ENCODE data around the gene LRRC8C.

Gene LRRC8C

GRCh38 chr1:89708751-89709375 is 75.9 kb downstream of the LRRC8C start:
- no peak for DNase-seq

- DNase-seq, result no peak
Observed at GRCh38 chr1:89710498-89711139, 77.7 kb downstream of the LRRC8C start.

GRCh38 chr1:89711140-89711778 is 78.3 kb downstream of the LRRC8C start:
- DNase-seq, result no peak

DNA sequence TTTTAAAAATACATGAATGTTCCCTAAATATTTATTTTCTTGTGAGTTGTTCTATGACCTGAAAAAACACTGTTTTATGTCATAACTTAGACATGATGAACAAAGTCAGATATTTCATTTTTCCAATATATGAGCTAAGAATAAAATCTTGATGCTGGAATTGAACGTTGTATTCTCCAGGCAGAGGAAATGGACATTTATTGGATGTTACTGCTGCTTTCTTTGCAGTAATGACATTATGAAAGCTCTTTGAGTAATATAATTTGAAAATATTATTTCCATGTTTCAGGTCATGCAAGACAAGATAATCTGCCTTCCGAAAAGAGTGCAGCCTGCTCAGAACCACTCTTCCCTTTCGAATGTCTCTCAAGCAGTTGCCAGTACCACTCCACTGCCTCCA is 79.5 kb downstream of the LRRC8C start:
- DNase-seq, result no peak

GRCh38 chr1:89715677-89716076 is 82.8 kb downstream of the LRRC8C start:
- no peak for DNase-seq

DNA sequence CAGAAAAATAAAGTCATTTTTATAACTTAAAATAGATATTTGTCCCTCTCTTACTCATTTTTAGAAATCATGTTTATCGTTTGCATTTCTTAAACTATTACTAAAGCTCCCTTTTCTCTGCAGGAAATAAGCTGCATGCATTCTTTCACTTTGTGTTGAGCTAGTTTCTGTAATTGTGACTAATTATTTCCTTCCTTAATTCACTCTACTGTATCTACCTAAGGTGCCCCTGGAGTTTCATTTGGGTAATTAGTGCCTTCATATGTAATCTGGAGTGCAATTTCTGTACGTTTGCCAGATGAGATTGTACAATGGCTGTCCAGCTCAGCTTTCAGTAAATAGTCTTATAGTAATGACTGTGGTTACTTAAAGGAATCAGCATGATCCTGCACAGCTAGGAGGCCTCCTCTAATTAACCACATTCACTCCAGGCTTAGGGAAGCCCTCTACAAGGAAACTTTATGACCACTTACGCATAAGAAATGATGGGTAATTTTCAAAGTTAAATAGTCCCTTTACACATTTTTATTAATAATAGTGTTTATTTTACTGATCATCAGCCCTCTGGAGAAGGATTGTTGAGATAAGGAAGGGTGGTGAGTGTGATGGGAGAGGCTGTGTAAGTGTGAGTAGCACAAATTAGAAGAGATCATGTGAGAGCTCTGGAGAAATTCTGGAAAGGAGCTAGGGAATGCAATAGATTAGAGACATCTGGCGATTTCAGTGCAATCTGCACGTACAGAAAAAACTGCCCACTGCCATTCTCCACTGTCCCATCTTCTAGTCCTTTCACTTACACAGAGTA is 86.8 kb downstream of the LRRC8C start:
- DNase-seq, result no peak

DNA sequence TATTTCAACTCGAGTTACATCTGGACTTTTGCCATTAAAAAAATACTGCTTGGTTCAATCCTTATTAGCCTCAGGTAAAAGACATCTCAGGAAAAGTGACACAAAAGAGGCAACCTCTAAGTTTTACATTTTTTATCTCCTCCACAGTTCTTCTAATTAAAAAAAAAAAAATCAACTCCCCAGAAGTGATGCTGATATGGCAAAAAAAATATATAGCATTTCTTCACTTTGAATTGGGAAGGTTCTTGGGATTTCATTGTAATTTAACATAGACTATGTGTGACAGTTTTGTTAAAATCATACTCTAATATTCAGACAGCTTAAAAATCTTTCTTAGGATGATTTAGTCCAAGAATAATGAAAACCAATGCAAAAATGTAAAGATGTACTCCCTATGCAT is 87.9 kb downstream of the LRRC8C start:
- no peak for DNase-seq

DNA sequence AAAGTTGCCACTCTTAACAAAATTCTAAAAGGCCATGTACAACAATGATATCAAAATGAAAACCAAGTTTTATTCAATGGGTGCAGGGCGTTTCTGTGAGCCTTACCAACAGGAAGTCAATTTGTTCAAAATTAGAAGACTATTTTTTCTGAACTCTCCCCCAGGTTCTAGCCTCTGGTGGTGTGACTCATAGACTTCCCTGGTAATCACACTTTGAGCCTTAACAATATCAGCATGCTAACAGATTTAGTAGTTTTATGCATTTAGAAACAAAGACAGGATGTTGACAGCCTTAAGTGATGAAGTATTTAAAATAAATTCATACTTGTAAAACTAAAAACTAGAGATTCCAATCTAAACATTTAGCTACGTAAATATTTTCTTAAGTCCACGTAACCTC is 88.4 kb downstream of the LRRC8C start:
- peak in 1 of 2 donors; percentile 41 for DNase-seq

DNA sequence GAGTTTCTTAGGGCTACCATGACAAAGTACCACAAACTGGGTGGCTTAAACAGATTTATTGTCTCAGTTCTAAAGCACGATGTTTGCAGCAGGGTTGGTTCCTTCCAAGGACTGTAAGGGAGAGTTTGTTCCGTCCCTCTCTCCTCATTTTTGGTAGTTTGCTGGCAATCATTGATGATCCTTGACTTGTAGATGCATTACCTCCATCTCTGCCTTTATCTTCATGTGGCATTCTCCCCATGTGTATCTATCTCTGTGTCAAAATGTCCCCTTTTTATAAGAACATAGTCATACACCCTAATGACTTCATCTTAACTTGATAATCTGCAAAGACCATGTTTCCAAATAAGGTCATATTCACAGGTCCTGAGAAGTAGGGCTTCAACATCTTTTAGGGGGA is 90.2 kb downstream of the LRRC8C start:
- DNase-seq, result no peak

DNA sequence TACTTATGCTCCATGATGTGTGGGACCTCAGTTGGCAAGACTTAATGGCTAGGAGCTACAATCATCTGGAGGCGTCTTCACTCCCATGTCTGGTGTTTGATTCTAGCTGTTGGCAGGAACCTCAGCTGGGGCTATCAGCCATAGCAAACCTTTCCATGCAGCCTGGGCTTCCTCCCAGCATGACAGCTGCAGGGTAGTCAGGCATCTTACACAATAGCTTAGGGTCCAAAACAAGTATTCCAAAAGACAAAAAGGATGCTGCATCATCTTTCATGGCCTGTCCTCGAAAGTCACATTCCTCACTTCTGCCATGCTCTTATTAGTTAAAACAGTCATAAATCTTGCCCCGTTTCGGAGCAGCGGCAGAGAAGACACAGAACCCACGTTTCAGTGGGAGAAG is 90.9 kb downstream of the LRRC8C start:
- DNase-seq, result no peak

DNA sequence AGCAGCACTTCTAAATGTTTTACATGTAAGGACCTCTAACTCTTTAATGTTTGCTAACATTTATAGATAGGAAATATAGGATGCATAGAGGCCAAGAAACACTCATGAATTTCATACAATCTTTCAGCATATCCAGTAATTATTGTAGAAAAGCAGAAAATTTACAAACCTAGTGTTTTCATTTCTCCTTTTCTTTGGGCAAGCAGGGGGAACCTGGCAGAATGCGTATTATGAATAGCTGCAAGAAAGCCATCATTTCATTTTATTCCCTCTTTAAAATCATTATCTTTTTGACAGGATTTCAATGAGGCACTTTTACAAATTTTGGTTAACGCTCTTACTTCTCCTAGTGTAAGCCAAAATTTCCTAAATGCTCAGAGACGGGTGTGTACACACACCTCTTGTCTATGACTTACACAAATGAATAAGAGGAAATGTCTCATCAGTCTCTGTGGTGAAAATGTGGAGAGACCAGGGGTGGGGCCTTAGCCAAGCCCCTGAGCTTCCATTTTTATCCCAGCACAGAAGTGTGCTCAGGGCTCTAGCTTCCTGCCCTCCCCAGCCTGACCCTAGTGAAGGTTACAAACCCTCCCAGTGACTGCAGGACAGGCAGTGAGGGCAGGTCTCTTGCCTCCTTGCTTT is 91.6 kb downstream of the LRRC8C start:
- DNase-seq, result peak; percentile 67 to 74

- no peak for DNase-seq
Observed at GRCh38 chr1:89725011-89725370, 92.1 kb downstream of the LRRC8C start.

GRCh38 chr1:89725631-89726030 is 92.7 kb downstream of the LRRC8C start:
- DNase-seq, result no peak

DNA sequence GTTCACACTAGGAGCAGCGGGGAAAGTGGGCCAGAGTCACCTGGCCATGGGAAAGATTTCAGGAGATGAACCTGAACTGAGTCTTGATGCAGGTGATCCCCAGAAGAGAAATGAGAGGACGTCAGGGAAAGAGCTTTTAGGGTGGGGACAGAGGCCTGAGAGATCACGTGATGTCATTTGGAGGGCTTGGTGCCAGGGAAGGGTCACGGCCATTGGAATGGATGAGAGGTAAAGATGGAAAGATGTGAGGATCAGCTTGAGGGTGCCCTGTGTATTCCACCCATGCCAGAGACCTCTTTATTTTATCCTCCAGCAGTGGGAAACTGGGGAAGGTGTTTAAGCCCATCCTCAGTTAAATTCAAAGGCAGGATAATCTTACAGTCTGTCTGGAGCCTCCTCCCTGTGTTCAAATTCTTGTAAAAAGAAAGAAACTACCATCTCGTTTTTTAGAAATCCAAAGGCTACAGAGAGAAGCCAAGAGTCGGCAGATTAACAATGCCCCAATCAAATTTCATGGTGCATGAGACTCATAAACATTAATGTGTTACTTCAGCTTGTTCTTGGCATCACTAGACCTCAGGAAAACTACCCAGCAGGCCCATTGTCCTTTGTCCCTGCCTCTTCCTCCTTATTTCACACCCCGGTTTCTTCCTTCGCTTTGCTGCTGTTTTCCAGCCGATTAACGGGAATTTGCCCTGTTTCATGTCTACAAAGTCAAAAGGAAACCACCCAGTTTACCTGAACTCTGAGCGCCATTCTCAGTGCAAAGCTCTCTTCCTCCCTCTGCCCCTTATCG is 94.8 kb downstream of the LRRC8C start:
- no peak for DNase-seq

DNA sequence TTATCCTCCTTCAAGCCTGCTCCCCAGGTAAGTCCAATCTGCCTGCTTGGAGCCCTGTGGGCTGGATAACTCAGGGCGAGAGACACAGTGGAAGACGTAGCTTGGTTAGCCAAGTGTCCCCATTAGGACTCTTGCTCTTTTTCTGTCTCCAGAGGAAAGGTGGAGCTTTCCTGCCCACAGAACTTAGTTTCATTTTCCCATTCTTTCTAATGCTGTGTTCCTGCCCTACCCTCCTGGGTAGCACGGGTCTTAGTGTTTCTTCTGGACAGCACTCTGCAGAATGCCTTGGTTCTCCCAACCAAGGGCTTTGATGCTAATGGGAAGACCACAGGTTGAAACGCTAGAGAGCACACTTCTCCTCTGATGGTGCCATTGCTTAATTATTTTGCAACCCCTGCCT is 95.5 kb downstream of the LRRC8C start:
- DNase-seq, result no peak

DNA sequence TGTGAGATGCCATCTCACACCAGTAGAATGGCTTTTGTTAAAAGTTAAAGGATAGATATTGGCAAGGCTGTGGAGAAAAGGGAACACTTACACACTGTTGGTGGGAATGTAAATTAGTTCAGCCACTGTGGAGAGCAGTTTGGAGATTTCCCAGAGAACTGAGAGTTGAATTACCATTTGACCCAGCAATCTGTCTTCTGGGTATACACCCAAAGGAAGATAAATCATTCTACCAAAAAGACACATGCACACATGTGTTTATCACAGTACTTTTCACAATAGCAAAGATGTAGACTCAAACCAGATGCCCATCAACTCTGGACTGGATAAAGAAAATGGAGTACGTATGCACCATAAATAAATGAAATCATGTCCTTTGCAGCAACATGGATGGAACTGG is 99.3 kb downstream of the LRRC8C start:
- DNase-seq, result no peak

- no peak for DNase-seq
Observed at GRCh38 chr1:89732643-89733222, 99.8 kb downstream of the LRRC8C start.

GRCh38 chr1:89733748-89734147 is 100.8 kb downstream of the LRRC8C start:
- no peak for DNase-seq

GRCh38 chr1:89734442-89734841 is 101.5 kb downstream of the LRRC8C start:
- DNase-seq, result no peak

- DNase-seq, result no peak
Observed at GRCh38 chr1:89735479-89735878, 102.6 kb downstream of the LRRC8C start.

- DNase-seq, result no peak
Observed at GRCh38 chr1:89736937-89737733, 104.2 kb downstream of the LRRC8C start.
